Muscle of leg (tissue), 11 donors: ENCODE results near the gene SMG6. TPM values are rescaled to one million over a fixed set of nuclear protein-coding genes. Genes with fewer than 3 reads are reported as not detected.

Experiments
- DNase-seq: peaks from one replicate; pipeline ENCODE4 v3.0.0; 2013
- H3K27ac ChIP-seq: one replicate; pipeline ENCODE4 v1.5.1; 2013; ENCODE audit warnings: mild to moderate bottlenecking, low read length, control low read depth
- H3K27me3 ChIP-seq: one replicate; pipeline ENCODE4 v1.6.1; 2013; ENCODE audit warnings: low read length; ENCODE audit not compliant: control insufficient read depth, insufficient read depth
- H3K36me3 ChIP-seq: one replicate; pipeline ENCODE4 v1.6.1; 2013; ENCODE audit warnings: low read length; ENCODE audit not compliant: control insufficient read depth, insufficient read depth
- H3K4me1 ChIP-seq: one replicate; pipeline ENCODE4 v1.6.1; 2013; ENCODE audit warnings: low read length; ENCODE audit not compliant: control insufficient read depth, insufficient read depth
- H3K4me3 ChIP-seq: one replicate; pipeline ENCODE4 v1.5.1; 2013; ENCODE audit warnings: low read length, control low read depth
- H3K9me3 ChIP-seq: replicated peaks from 2 replicates; pipeline ENCODE4 v1.6.1; 2013; ENCODE audit warnings: low read depth, low read length; ENCODE audit not compliant: control insufficient read depth
- WGBS: methylation state at CpG from one replicate; pipeline ENCODE4 v1.1.5; 2013; ENCODE audit warnings: missing lambda C conversion rate; ENCODE audit not compliant: insufficient coverage; 5-methylcytosine and 5-hydroxymethylcytosine counted together
- polyA plus RNA-seq, 8 donors: library from polyadenylated mRNA; unstranded; fragments of 120-200 nt; gene quantifications; one replicate each; pipeline versions ENCODE4 v1.2.1 to v1.2.3, GENCODE V29; 2013; ENCODE audit warnings: inconsistent platforms in 1 of 8, low replicate concordance in 1 of 8; ENCODE audit not compliant: insufficient read length in 8 of 8, insufficient read depth in 1 of 8
- total RNA-seq: library from RNA; stranded (reverse); fragments of 120-200 nt; gene quantifications from one replicate; pipeline ENCODE4 v1.2.4, GENCODE V29; 2013

The SMG6 gene
- total and polyA plus RNA-seq, 9 donors = 12.7 to 21.8 (median 19.2) TPM

GRCh38 chr17:2043785-2044184 lies 259.8 kb downstream of the SMG6 start:
- Histone ChIP-seq H3K9me3 (no peaks in the 10 kb centered on the region), H3K36me3 (peaks cover 37% of the 10 kb centered on the region), H3K4me3 (no peak overlapping the region), H3K4me1 (peaks cover 21% of the 10 kb centered on the region), H3K27me3 (peaks cover 5% of the 10 kb centered on the region), H3K27ac (no peak overlapping the region)
- no CpG with 5 or more reads among the region's 6 CpGs for WGBS
- DNase-seq = no peak

GRCh38 chr17:2042933-2043332 lies 260.7 kb downstream of the SMG6 start:
- H3K36me3 ChIP-seq = peaks cover 45% of the 10 kb centered on the region

GRCh38 chr17:2042390-2042847 lies 261.2 kb downstream of the SMG6 start:
- Histone ChIP-seq H3K4me3 (peak overlapping the region; percentile 54), H3K27me3 (no peaks in the 10 kb centered on the region), H3K4me1 (peaks cover 19% of the 10 kb centered on the region), H3K27ac (peak overlapping the region; percentile 87), H3K36me3 (peaks cover 51% of the 10 kb centered on the region), H3K9me3 (no peaks in the 10 kb centered on the region)
- 19% methylated on average over 16 of the region's 17 CpGs for WGBS
- peak; percentile 53 for DNase-seq

More at GRCh38 chr17:2042933-2043332, 260.7 kb downstream of the SMG6 start:
- Histone ChIP-seq H3K4me1 (peaks cover 19% of the 10 kb centered on the region), H3K27ac (peak overlapping the region; percentile 87), H3K4me3 (peak overlapping the region; percentile 54), H3K27me3 (peaks cover 3% of the 10 kb centered on the region), H3K9me3 (no peaks in the 10 kb centered on the region)
- 84% methylated on average over 5 of the region's 5 CpGs for WGBS
- DNase-seq = no peak

- WGBS = under 1% methylated on average over 91 of the region's 93 CpGs
- H3K9me3 ChIP-seq = no peaks in the 10 kb centered on the region
- peaks cover 19% of the 10 kb centered on the region for H3K4me1 ChIP-seq
- H3K36me3 ChIP-seq = peaks cover 57% of the 10 kb centered on the region
- peak within 1 kb of the TSS; percentile 54 for H3K4me3 ChIP-seq
- DNase-seq = peak; percentile 97
- peak within 1 kb of the TSS; percentile 87 for H3K27ac ChIP-seq
- H3K27me3 ChIP-seq = no peaks in the 10 kb centered on the region
Measured at GRCh38 chr17:2041561-2042389, 261.8 kb downstream of the SMG6 start, which contains the start of gene OVCA2. OVCA2 (plus strand) TSS chr17:2042022; CDS start chr17:2042048, 26 bp downstream.

- peaks cover 19% of the 10 kb centered on the region for H3K4me1 ChIP-seq
- H3K27me3 ChIP-seq = no peaks in the 10 kb centered on the region
- DNase-seq = no peak
- peak overlapping the region; percentile 54 for H3K4me3 ChIP-seq
- H3K27ac ChIP-seq = peak overlapping the region; percentile 87
- WGBS = 56% methylated on average over 14 of the region's 16 CpGs
- peaks cover 64% of the 10 kb centered on the region for H3K36me3 ChIP-seq
- H3K9me3 ChIP-seq = no peaks in the 10 kb centered on the region
Measured at GRCh38 chr17:2040942-2041560, 262.5 kb downstream of the SMG6 start.

GRCh38 chr17:2040219-2040827 lies 263.3 kb downstream of the SMG6 start:
- Histone ChIP-seq H3K4me3 (no peak overlapping the region), H3K27ac (no peak overlapping the region), H3K27me3 (no peaks in the 10 kb centered on the region), H3K36me3 (peaks cover 69% of the 10 kb centered on the region), H3K9me3 (no peaks in the 10 kb centered on the region), H3K4me1 (peaks cover 19% of the 10 kb centered on the region)
- DNase-seq = no peak
- WGBS = 64% methylated on average over 3 of the region's 7 CpGs

- H3K4me3 ChIP-seq = no peak overlapping the region
- no peak for DNase-seq
- no peak overlapping the region for H3K27ac ChIP-seq
- no peaks in the 10 kb centered on the region for H3K9me3 ChIP-seq
- peaks cover 56% of the 10 kb centered on the region for H3K36me3 ChIP-seq
- 85% methylated on average over 5 of the region's 10 CpGs for WGBS
- H3K4me1 ChIP-seq = peaks cover 10% of the 10 kb centered on the region
- no peaks in the 10 kb centered on the region for H3K27me3 ChIP-seq
Measured at GRCh38 chr17:2037155-2037554, 266.4 kb downstream of the SMG6 start.

- Histone ChIP-seq H3K27me3 (no peaks in the 10 kb centered on the region), H3K4me1 (peaks cover 8% of the 10 kb centered on the region), H3K4me3 (no peak overlapping the region), H3K36me3 (peaks cover 54% of the 10 kb centered on the region), H3K9me3 (no peaks in the 10 kb centered on the region), H3K27ac (no peak overlapping the region)
- 85% methylated on average over 21 of the region's 29 CpGs for WGBS
- no peak for DNase-seq
Measured at GRCh38 chr17:2035541-2036488, 267.8 kb downstream of the SMG6 start.

- Histone ChIP-seq H3K9me3 (no peaks in the 10 kb centered on the region), H3K27ac (no peak overlapping the region), H3K4me1 (peaks cover 9% of the 10 kb centered on the region), H3K4me3 (no peak overlapping the region), H3K27me3 (peaks cover 2% of the 10 kb centered on the region), H3K36me3 (peaks cover 46% of the 10 kb centered on the region)
- DNase-seq = no peak
- no CpG with 5 or more reads among the region's 9 CpGs for WGBS
Measured at GRCh38 chr17:2034806-2035540, 268.6 kb downstream of the SMG6 start.
